Measurements from ENCODE around the gene SETBP1. TPM values are rescaled to one million over a fixed set of nuclear protein-coding genes. Genes with fewer than 3 reads are reported as not detected.

Gene SETBP1
- total RNA-seq, 1 experiment from 2014 or later = 0.05 TPM

GRCh38 chr18:44973282-44973681 lies 292.6 kb downstream of the SETBP1 start:
- no peaks in the 10 kb centered on the region for H4K20me1 ChIP-seq (ENCODE audit: insufficient read depth)
- H3K4me2 ChIP-seq (ENCODE audit: low read length) = no peak overlapping the region
- no peaks in the 10 kb centered on the region for H3K9me2 ChIP-seq (ENCODE audit: insufficient read depth)
- ChIA-PET POLR2A (no interaction called here), RAD21 (ENCODE audit: low non-redundant PET in 1 of 2, low total read pairs in 2 of 2, uncharacterized antibody in 2 of 2, unreplicated experiment in 2 of 2) (no interaction called here), CTCF (no interaction called here)
- no peak overlapping the region for H3K4me3 ChIP-seq (replicated peaks in 1 of 2; ENCODE audit: low read depth in 1 of 2, low read length in 2 of 2)
- H3K27me3 ChIP-seq (ENCODE audit: insufficient read depth, low read length) = no peaks in the 10 kb centered on the region
- TF ChIP-seq ZBTB33 (IDR thresholded peaks at IDR 0.05; ENCODE audit: extremely low read depth, insufficient replicate concordance, low read length) = no peak
- TF ChIP-seq POLR2A (IDR thresholded peaks at IDR 0.05; ENCODE audit: borderline replicate concordance, extremely low read depth, insufficient read depth, insufficient read length) = no peak
- TF ChIP-seq ATF3 (IDR thresholded peaks at IDR 0.05) = no peak
- TF ChIP-seq SP1 (IDR thresholded peaks at IDR 0.05; ENCODE audit: low read depth) = no peak
- no peak for TF ChIP-seq ZNF274 (IDR thresholded peaks at IDR 0.05; ENCODE audit: low read depth, low read length)
- no peaks in the 10 kb centered on the region for H3K36me3 ChIP-seq (ENCODE audit: control insufficient read depth in 1 of 2, insufficient read depth in 2 of 2, low read length in 2 of 2)
- intact Hi-C loops (cut with micrococcal nuclease) = no loop called here
- H3K9me3 ChIP-seq (ENCODE audit: control insufficient read depth in 1 of 2, insufficient read depth in 1 of 2, low read depth in 1 of 2, low read length in 2 of 2) = peaks cover 4 to 11% of the 10 kb centered on the region in 2 experiments; a peak in 2 of 4 replicates
- H3K9ac ChIP-seq (ENCODE audit: low read length) = no peak overlapping the region
- no peaks in the 10 kb centered on the region for H3K4me1 ChIP-seq (ENCODE audit: control insufficient read depth in 1 of 2, insufficient read depth in 2 of 2, low read length in 2 of 2)
- DNase-seq (ENCODE audit: low read depth, low spot score) = no peak
- no TSS peak for BruUV-seq (replicated peaks)
- ATAC-seq = no peak
- no peak overlapping the region for H2AFZ ChIP-seq (ENCODE audit: low read depth, low read length, poor library complexity, severe bottlenecking)
- no peak overlapping the region for H3K27ac ChIP-seq (ENCODE audit: low read depth, low read length)
- no peaks in the 10 kb centered on the region for H3K79me2 ChIP-seq (ENCODE audit: insufficient read depth, low read length)

- TF ChIP-seq ZFX (IDR thresholded peaks at IDR 0.05) = no peak
- no peak for TF ChIP-seq SRF (IDR thresholded peaks at IDR 0.05; ENCODE audit: low read depth)
- no peak for TF ChIP-seq POLR2AphosphoS5 (IDR thresholded peaks at IDR 0.05; ENCODE audit: low read depth, low read length)
- no peak for TF ChIP-seq POLR2A (IDR thresholded peaks at IDR 0.05; ENCODE audit: borderline replicate concordance, extremely low read depth, insufficient read depth, insufficient read length)
- H2AFZ ChIP-seq (ENCODE audit: low read depth, low read length, poor library complexity, severe bottlenecking) = no peak overlapping the region
- no peak overlapping the region for H3K4me3 ChIP-seq (replicated peaks in 1 of 2; ENCODE audit: low read depth in 1 of 2, low read length in 2 of 2)
- no peak for ATAC-seq
- no peak overlapping the region for H3K4me2 ChIP-seq (ENCODE audit: low read length)
- H3K9ac ChIP-seq (ENCODE audit: low read length) = no peak overlapping the region
- no peaks in the 10 kb centered on the region for H3K79me2 ChIP-seq (ENCODE audit: insufficient read depth, low read length)
- BruUV-seq (replicated peaks) = no TSS peak
- H3K27me3 ChIP-seq (ENCODE audit: insufficient read depth, low read length) = no peaks in the 10 kb centered on the region
- H4K20me1 ChIP-seq (ENCODE audit: insufficient read depth) = no peaks in the 10 kb centered on the region
- ChIA-PET POLR2A (no interaction called here), RAD21 (ENCODE audit: low non-redundant PET in 1 of 2, low total read pairs in 2 of 2, uncharacterized antibody in 2 of 2, unreplicated experiment in 2 of 2) (no interaction called here), CTCF (no interaction called here)
- H3K9me2 ChIP-seq (ENCODE audit: insufficient read depth) = no peaks in the 10 kb centered on the region
- intact Hi-C loops (cut with micrococcal nuclease) = no loop called here
- no peak for DNase-seq (ENCODE audit: low read depth, low spot score)
- peaks cover 4 to 11% of the 10 kb centered on the region in 2 experiments; a peak in 2 of 4 replicates for H3K9me3 ChIP-seq (ENCODE audit: control insufficient read depth in 1 of 2, insufficient read depth in 1 of 2, low read depth in 1 of 2, low read length in 2 of 2)
- H3K27ac ChIP-seq (ENCODE audit: low read depth, low read length) = no peak overlapping the region
- H3K4me1 ChIP-seq (ENCODE audit: control insufficient read depth in 1 of 2, insufficient read depth in 2 of 2, low read length in 2 of 2) = no peaks in the 10 kb centered on the region
- H3K36me3 ChIP-seq (ENCODE audit: control insufficient read depth in 1 of 2, insufficient read depth in 2 of 2, low read length in 2 of 2) = no peaks in the 10 kb centered on the region
Observed at GRCh38 chr18:44974174-44974573, 293.5 kb downstream of the SETBP1 start.
